BE2C (cell line): Measurements from ENCODE around the gene KIF17.

ENCODE experiments used
- DNase-seq: peaks from one replicate; pipeline ENCODE4 v3.0.0-alpha.2; 2020
- H3K27me3 ChIP-seq: fragments of 250-450 bp; sonication (Bioruptor Pico); 2 replicates; pipeline ENCODE4 v1.5.1; 2020; ENCODE audit warnings: mild to moderate bottlenecking
- H3K36me3 ChIP-seq: fragments of 250-450 bp; sonication (Bioruptor Pico); 2 replicates; pipeline ENCODE4 v1.5.1; 2020; ENCODE audit warnings: mild to moderate bottlenecking
- H3K4me1 ChIP-seq: fragments of 250-450 bp; sonication (Bioruptor Pico); 2 replicates; pipeline ENCODE4 v1.5.1; 2020
- H3K4me3 ChIP-seq: 2 replicates; pipeline ENCODE4 v1.5.1; 2011; ENCODE audit warnings: low read depth, low read length
- H3K9me3 ChIP-seq: fragments of 250-450 bp; sonication (Bioruptor Pico); 2 replicates; pipeline ENCODE4 v1.5.1; 2020
- CTCF ChIP-seq: IDR thresholded peaks from 2 replicates; pipeline ENCODE4 v1.5.1; 2012; ENCODE audit warnings: mild to moderate bottlenecking, low read depth, low read length

KIF17 gene

GRCh38 chr1:20615946-20616846, 101.6 kb downstream of the KIF17 start:
- TF ChIP-seq CTCF, result no peak
- Histone ChIP-seq H3K9me3 (no peaks in the 10 kb centered on the region), H3K4me1 (peaks cover 6% of the 10 kb centered on the region; the same call in 1 of the 2 replicates), H3K27me3 (no peaks in the 10 kb centered on the region), H3K36me3 (no peaks in the 10 kb centered on the region), H3K4me3 (no peak overlapping the region)
- no peak for DNase-seq

- H3K4me3 ChIP-seq, result no peak overlapping the region
- H3K4me1 ChIP-seq, result peaks cover 6% of the 10 kb centered on the region; the same call in 1 of the 2 replicates
- no peak for TF ChIP-seq CTCF
- no peaks in the 10 kb centered on the region for H3K27me3 ChIP-seq
- no peaks in the 10 kb centered on the region for H3K9me3 ChIP-seq
- no peak for DNase-seq
- no peaks in the 10 kb centered on the region for H3K36me3 ChIP-seq
These were observed 103.7 kb downstream of the KIF17 start for GRCh38 chr1:20614131-20614579.
